Keratinocyte (primary cell): ENCODE results near the gene FKBP5. TPM values are rescaled to one million over a fixed set of nuclear protein-coding genes. Genes with fewer than 3 reads are reported as not detected.

ENCODE experiments used
- DNase-seq: peaks from one replicate; pipeline ENCODE4 v3.0.0-alpha.2; 2011; ENCODE audit warnings: low read depth, missing footprints, low spot score
- FAIRE-seq: peaks from 2 replicates; lab custom pipeline; 2011; peaks lifted over from hg19 to GRCh38; lab: Jason Lieb, UNC
- H2AFZ ChIP-seq: 2 replicates; pipeline ENCODE4 v1.6.0; 2012; ENCODE audit warnings: low read length, control low read depth, inconsistent platforms; ENCODE audit not compliant: control insufficient read depth
- H3K27ac ChIP-seq: 2 replicates; pipeline ENCODE4 v1.5.1; 2011; ENCODE audit warnings: low read length; ENCODE audit not compliant: control insufficient read depth, insufficient read depth
- H3K27me3 ChIP-seq: 3 replicates; pipeline ENCODE4 v1.6.0; 2011; ENCODE audit warnings: low read length; ENCODE audit not compliant: control insufficient read depth, insufficient read depth; ENCODE audit errors: extremely low read depth
- H3K36me3 ChIP-seq, 2 experiments: 2 replicates in 1 of 2; 3 replicates in 1 of 2; pipeline ENCODE4 v1.5.1; 2011; ENCODE audit warnings: low read length in 2 of 2, mild to moderate bottlenecking in 1 of 2; ENCODE audit not compliant: control insufficient read depth in 2 of 2, insufficient read depth in 2 of 2; ENCODE audit errors: extremely low read depth in 1 of 2
- H3K4me1 ChIP-seq: 3 replicates; pipeline ENCODE4 v1.5.1; 2011; ENCODE audit warnings: low read length; ENCODE audit not compliant: control insufficient read depth, insufficient read depth; ENCODE audit errors: extremely low read depth
- H3K4me2 ChIP-seq: 3 replicates; pipeline ENCODE4 v1.6.0; 2011; ENCODE audit warnings: low read depth, low read length; ENCODE audit not compliant: control insufficient read depth, insufficient read depth; ENCODE audit errors: extremely low read depth
- H3K4me3 ChIP-seq, 3 experiments: fragments of 200-600 bp in 1 of 3; sonication (generic) in 1 of 3; 2 replicates in 2 of 3; 3 replicates in 1 of 3; pipeline ENCODE4 v1.5.1; 2011 to 2016; ENCODE audit warnings: low read length in 3 of 3, mild to moderate bottlenecking in 3 of 3, control low read depth in 2 of 3, inconsistent platforms in 1 of 3, low read depth in 1 of 3, mixed read lengths in 1 of 3, mixed run types in 1 of 3, moderate library complexity in 1 of 3; ENCODE audit not compliant: control insufficient read depth in 2 of 3, insufficient read depth in 2 of 3; ENCODE audit errors: extremely low read depth in 1 of 3
- H3K79me2 ChIP-seq: 2 replicates; pipeline ENCODE4 v1.6.0; 2012; ENCODE audit warnings: low read length; ENCODE audit not compliant: control insufficient read depth, insufficient read depth
- H3K9ac ChIP-seq: 3 replicates; pipeline ENCODE4 v1.6.0; 2011; ENCODE audit warnings: low read length; ENCODE audit not compliant: control insufficient read depth, insufficient read depth; ENCODE audit errors: extremely low read depth
- H3K9me1 ChIP-seq: 3 replicates; pipeline ENCODE4 v1.6.0; 2011; ENCODE audit warnings: low read length; ENCODE audit not compliant: control insufficient read depth, insufficient read depth; ENCODE audit errors: extremely low read depth
- H3K9me3 ChIP-seq: 2 replicates; pipeline ENCODE4 v1.5.1; 2012; ENCODE audit warnings: low read depth, low read length; ENCODE audit not compliant: control insufficient read depth
- H4K20me1 ChIP-seq: 3 replicates; pipeline ENCODE4 v1.6.0; 2011; ENCODE audit warnings: low read length; ENCODE audit not compliant: control insufficient read depth, insufficient read depth; ENCODE audit errors: extremely low read depth
- EZH2 ChIP-seq: IDR thresholded peaks from one replicate; pipeline ENCODE4 v1.6.1; 2012; ENCODE audit warnings: inconsistent platforms, mild to moderate bottlenecking, low read length, moderate library complexity
- dilution Hi-C: fragments of 300-500 bp; cut with MboI; formaldehyde crosslinking; loops from one replicate; pipeline ENCODE4 v1.7.0; 2020; ENCODE audit warnings: low sequenced_read_pairs; ENCODE audit not compliant: extremely low pct_ligation_motif_present
- polyA plus RNA-seq, 5 experiments: library from polyadenylated mRNA; depleted of rRNA in 3 of 5; stranded (reverse) in 3 of 5; stranded (forward) in 1 of 5; unstranded in 1 of 5; fragments of >200 nt; gene quantifications; 1 replicate in 1 of 5; 2 replicates in 3 of 5; 3 replicates in 1 of 5; pipeline versions ENCODE4 v1.2.1 to v1.2.3, GENCODE V29; 2011 to 2012; ENCODE audit warnings: missing spikeins in 2 of 5, low read depth in 1 of 5, low replicate concordance in 1 of 5
- TF ChIP-seq, protein P1 (sequence below), 3 experiments: IDR thresholded peaks in 1 of 3; conservative IDR thresholded peaks in 1 of 3; optimal IDR thresholded peaks in 1 of 3; 2 replicates in 2 of 3; 3 replicates in 1 of 3; pipeline versions ENCODE3 to v1.5.1; 2011; ENCODE audit warnings: low read length in 3 of 3, mild to moderate bottlenecking in 3 of 3, moderate library complexity in 2 of 3, control low read depth in 1 of 3, inconsistent platforms in 1 of 3; ENCODE audit not compliant: insufficient read depth in 2 of 3; ENCODE audit errors: extremely low read depth in 1 of 3

Gene FKBP5
- polyA plus RNA-seq, 1 donor (not counting 4 experiments of a cell fraction or from before 2014, with no cell fraction given): 88.3 TPM

GRCh38 chr6:35624341-35625070 lies 64.2 kb downstream of the FKBP5 start:
- Histone ChIP-seq H3K36me3 (peaks cover 6 to 8% of the 10 kb centered on the region in 2 experiments), H2AFZ (no peak overlapping the region), H3K9me3 (no peaks in the 10 kb centered on the region), H3K4me3 (no peak overlapping the region), H3K79me2 (no peaks in the 10 kb centered on the region), H4K20me1 (no peaks in the 10 kb centered on the region), H3K4me2 (no peak overlapping the region), H3K9ac (no peak overlapping the region), H3K27ac (no peak overlapping the region), H3K4me1 (no peaks in the 10 kb centered on the region), H3K9me1 (no peaks in the 10 kb centered on the region), H3K27me3 (no peaks in the 10 kb centered on the region)
- dilution Hi-C loops: no loop called here
- DNase-seq: no peak
- no peak for FAIRE-seq
- TF ChIP-seq EZH2: no peak
- TF ChIP-seq, protein P1, sequence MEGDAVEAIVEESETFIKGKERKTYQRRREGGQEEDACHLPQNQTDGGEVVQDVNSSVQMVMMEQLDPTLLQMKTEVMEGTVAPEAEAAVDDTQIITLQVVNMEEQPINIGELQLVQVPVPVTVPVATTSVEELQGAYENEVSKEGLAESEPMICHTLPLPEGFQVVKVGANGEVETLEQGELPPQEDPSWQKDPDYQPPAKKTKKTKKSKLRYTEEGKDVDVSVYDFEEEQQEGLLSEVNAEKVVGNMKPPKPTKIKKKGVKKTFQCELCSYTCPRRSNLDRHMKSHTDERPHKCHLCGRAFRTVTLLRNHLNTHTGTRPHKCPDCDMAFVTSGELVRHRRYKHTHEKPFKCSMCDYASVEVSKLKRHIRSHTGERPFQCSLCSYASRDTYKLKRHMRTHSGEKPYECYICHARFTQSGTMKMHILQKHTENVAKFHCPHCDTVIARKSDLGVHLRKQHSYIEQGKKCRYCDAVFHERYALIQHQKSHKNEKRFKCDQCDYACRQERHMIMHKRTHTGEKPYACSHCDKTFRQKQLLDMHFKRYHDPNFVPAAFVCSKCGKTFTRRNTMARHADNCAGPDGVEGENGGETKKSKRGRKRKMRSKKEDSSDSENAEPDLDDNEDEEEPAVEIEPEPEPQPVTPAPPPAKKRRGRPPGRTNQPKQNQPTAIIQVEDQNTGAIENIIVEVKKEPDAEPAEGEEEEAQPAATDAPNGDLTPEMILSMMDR (optimal IDR thresholded peaks at IDR 0.05 in 1 of 3, IDR thresholded peaks at IDR 0.05 in 1 of 3, conservative IDR thresholded peaks at IDR 0.05 in 1 of 3; ENCODE audit: extremely low read depth in 1 of 3, insufficient read depth in 2 of 3, low read length in 3 of 3): peak in 1 of 3 experiments; percentile 39

- Histone ChIP-seq H3K4me3 (no peak overlapping the region), H3K36me3 (peaks cover 7 to 8% of the 10 kb centered on the region in 2 experiments), H3K79me2 (no peaks in the 10 kb centered on the region), H3K9me3 (no peaks in the 10 kb centered on the region), H2AFZ (no peak overlapping the region), H3K4me2 (no peak overlapping the region), H3K9ac (no peak overlapping the region), H3K27ac (no peak overlapping the region), H4K20me1 (no peaks in the 10 kb centered on the region), H3K9me1 (no peaks in the 10 kb centered on the region), H3K27me3 (no peaks in the 10 kb centered on the region), H3K4me1 (no peaks in the 10 kb centered on the region)
- DNase-seq (no peak), FAIRE-seq (no peak)
- dilution Hi-C loops: no loop called here
- TF ChIP-seq, protein P1 (optimal IDR thresholded peaks at IDR 0.05 in 1 of 3, IDR thresholded peaks at IDR 0.05 in 1 of 3, conservative IDR thresholded peaks at IDR 0.05 in 1 of 3; ENCODE audit: extremely low read depth in 1 of 3, insufficient read depth in 2 of 3, low read length in 3 of 3): no peak
- no peak for TF ChIP-seq EZH2
These were observed 66.4 kb downstream of the FKBP5 start for GRCh38 chr6:35622283-35622682.
